Measurements from ENCODE around the gene GRAMD1B. TPM values are rescaled to one million over a fixed set of nuclear protein-coding genes. Genes with fewer than 3 reads are reported as not detected.

The GRAMD1B gene
- total RNA-seq, 2 donors from 2014 or later: 1.7 to 1.9 TPM

DNA sequence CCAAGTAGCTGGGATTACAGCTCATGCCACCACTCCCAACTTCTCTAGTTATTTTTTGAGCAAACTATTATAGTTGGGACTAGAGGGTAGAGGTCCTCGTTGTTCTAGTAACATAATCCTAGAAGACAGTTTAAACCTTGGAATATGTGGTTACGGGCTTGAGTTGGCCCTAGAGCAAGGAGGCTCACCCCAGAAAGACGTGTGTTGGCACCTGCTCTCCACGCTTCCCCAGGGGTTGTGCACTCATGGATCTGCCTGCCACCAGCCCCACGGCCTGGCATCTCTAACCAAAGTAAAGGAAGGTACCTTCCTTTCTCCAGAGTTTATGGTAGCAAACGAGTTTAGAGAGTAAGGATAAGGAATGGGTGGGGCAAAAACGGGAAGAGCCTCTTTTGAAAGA is 145.4 kb downstream of the GRAMD1B start:
- H3K27me3 ChIP-seq: no peaks in the 10 kb centered on the region
- DNase-seq: no peak
- intact Hi-C loops (cut with DNase I): no loop called here

DNA sequence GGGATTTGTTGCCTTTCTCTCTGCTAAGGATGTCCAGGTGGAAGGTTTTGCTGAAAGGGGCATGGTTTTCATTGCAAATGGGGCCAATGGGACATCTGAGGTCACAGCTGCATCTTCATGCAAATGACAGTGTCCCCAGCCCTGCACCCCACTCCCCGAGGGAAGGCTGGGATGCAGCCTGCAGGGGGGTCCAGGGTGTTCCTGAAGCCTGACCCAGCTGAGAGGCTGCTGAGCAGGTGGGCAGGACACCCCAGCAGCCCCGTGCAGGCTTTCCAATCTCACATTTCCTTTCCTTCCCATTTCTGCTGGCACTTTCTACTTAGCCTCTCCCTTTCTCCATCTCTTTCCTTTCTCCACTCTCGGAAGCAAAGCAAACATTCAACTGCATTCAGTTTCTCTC is 146.0 kb downstream of the GRAMD1B start:
- Histone ChIP-seq H3K9ac (ENCODE audit: low read depth in 2 of 2, low read length in 2 of 2) (no peak overlapping the region), H3K9me3 (no peaks in the 10 kb centered on the region), H3K4me1 (no peaks in the 10 kb centered on the region), H3K36me3 (no peaks in the 10 kb centered on the region), H3K27me3 (no peaks in the 10 kb centered on the region), H3K27ac (no peak overlapping the region), H3K4me3 (no peak overlapping the region)
- DNase-seq: no peak
- TF ChIP-seq, protein P1, sequence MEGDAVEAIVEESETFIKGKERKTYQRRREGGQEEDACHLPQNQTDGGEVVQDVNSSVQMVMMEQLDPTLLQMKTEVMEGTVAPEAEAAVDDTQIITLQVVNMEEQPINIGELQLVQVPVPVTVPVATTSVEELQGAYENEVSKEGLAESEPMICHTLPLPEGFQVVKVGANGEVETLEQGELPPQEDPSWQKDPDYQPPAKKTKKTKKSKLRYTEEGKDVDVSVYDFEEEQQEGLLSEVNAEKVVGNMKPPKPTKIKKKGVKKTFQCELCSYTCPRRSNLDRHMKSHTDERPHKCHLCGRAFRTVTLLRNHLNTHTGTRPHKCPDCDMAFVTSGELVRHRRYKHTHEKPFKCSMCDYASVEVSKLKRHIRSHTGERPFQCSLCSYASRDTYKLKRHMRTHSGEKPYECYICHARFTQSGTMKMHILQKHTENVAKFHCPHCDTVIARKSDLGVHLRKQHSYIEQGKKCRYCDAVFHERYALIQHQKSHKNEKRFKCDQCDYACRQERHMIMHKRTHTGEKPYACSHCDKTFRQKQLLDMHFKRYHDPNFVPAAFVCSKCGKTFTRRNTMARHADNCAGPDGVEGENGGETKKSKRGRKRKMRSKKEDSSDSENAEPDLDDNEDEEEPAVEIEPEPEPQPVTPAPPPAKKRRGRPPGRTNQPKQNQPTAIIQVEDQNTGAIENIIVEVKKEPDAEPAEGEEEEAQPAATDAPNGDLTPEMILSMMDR (IDR thresholded peaks at IDR 0.05): no peak
- intact Hi-C loops (cut with DNase I): no loop called here

More for the DNA sequence above, 145.4 kb downstream of the GRAMD1B start:
- Histone ChIP-seq H3K27ac (no peak overlapping the region), H3K9ac (ENCODE audit: low read depth in 2 of 2, low read length in 2 of 2) (no peak overlapping the region), H3K36me3 (no peaks in the 10 kb centered on the region), H3K4me3 (no peak overlapping the region), H3K4me1 (no peaks in the 10 kb centered on the region), H3K9me3 (no peaks in the 10 kb centered on the region)
- TF ChIP-seq, protein P1 (IDR thresholded peaks at IDR 0.05): no peak

DNA sequence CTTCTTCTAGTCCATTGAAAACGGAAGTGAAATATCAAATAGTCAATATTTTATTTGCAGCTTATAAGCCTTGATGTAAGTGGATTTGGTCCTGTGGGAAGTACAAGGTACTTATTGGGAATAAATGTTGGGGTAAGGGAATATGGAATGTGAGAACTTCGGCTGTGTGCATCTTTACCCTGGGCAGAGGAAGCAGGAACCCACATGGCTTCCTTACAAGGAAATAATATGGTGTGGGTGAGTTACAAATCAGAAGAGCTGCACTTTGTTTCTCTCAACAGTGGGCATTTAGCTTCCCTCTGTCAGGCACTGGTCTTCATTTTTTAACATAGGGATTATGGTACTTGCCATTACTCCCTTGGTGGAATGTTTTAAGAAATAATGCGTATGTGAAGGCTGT is 146.4 kb downstream of the GRAMD1B start:
- Histone ChIP-seq H3K9ac (ENCODE audit: low read depth in 2 of 2, low read length in 2 of 2) (peak overlapping the region in 1 of 2 donors; percentile 8), H3K27me3 (no peaks in the 10 kb centered on the region), H3K27ac (no peak overlapping the region), H3K4me1 (no peaks in the 10 kb centered on the region), H3K36me3 (no peaks in the 10 kb centered on the region), H3K9me3 (no peaks in the 10 kb centered on the region), H3K4me3 (no peak overlapping the region)
- no peak for DNase-seq
- intact Hi-C loops (cut with DNase I): no loop called here
- TF ChIP-seq, protein P1 (IDR thresholded peaks at IDR 0.05): no peak

DNA sequence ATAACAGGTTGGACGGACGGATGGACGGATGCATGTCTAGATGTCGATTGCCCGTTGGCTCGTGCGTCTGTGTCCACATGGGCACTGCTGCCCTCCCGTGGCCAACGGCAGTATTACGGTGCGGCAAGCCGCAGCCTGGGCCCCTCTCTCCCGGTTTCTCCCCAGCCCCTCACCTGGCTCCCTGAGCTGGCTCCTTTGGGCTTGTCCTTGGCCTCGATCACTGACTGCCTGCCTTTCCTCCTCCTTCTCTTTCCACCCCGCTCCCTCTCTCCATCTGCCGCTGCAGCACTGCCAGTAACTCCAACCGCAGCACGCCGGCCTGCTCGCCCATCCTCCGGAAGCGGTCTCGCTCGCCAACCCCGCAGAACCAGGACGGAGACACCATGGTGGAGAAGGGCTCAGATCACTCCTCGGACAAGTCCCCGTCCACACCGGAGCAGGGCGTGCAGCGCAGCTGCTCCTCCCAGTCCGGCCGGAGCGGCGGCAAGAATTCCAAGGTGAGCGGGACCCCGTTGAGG is 147.1 kb downstream of the GRAMD1B start:
- Histone ChIP-seq H3K27ac (no peak overlapping the region), H3K36me3 (no peaks in the 10 kb centered on the region), H3K27me3 (no peaks in the 10 kb centered on the region), H3K4me3 (no peak overlapping the region), H3K9ac (ENCODE audit: low read depth in 2 of 2, low read length in 2 of 2) (no peak overlapping the region), H3K4me1 (no peaks in the 10 kb centered on the region), H3K9me3 (no peaks in the 10 kb centered on the region)
- TF ChIP-seq, protein P1 (IDR thresholded peaks at IDR 0.05): peak; percentile 92
- intact Hi-C loops (cut with DNase I): no loop called here
- DNase-seq: peak; percentile 62

DNA sequence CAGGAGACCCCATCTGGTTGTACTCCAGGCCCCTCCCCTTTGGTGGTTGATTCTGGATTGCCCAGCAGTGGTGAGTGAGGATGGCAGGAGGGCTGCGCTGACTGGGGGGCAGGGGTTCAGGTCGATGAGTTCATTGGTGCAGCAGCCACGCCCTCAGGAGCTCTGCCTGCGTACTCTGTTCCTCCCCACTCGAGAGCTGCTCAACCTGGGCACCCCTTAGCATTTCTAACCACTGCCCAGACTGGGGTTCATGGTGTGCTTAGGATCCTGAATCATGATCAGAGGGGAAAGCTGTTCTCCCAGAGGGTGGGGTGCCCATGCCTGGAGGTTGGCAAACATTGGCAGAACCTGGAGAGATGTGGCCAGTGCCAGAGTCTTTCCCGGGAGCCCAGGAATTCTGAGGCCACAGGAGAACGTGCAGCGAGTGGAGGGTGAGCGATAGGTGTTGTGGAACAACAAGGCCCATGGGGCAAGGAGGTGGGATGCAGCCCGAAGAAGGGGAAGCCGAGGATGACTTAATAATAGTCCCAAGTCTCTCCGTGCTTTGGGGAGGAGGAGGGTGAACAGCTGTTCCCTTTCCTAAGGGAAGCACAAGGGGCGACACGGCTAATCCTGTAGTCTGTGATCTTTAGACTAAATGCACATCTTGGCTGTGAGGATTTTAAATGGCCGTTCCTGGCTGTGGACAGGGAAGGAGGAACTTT is 148.9 kb downstream of the GRAMD1B start:
- no peaks in the 10 kb centered on the region for H3K36me3 ChIP-seq
- no peak overlapping the region for H3K4me3 ChIP-seq
- intact Hi-C loops (cut with DNase I): loop anchor here (2.0 kb wide), 1 partner anchor 66 kb away; no protein-coding TSS in a partner anchor
- H3K9me3 ChIP-seq: no peaks in the 10 kb centered on the region
- H3K9ac ChIP-seq (ENCODE audit: low read depth in 2 of 2, low read length in 2 of 2): no peak overlapping the region
- TF ChIP-seq, protein P1 (IDR thresholded peaks at IDR 0.05): no peak
- no peak for DNase-seq
- H3K4me1 ChIP-seq: no peaks in the 10 kb centered on the region
- no peaks in the 10 kb centered on the region for H3K27me3 ChIP-seq
- no peak overlapping the region for H3K27ac ChIP-seq
